ENCODE measurements around the gene ATP4B.
"Not testable (repeated sequence)": the region's sequence is repeated elsewhere in the genome, so short reads cannot be mapped to it uniquely, and the experiment has no call there.

The ATP4B gene

DNA sequence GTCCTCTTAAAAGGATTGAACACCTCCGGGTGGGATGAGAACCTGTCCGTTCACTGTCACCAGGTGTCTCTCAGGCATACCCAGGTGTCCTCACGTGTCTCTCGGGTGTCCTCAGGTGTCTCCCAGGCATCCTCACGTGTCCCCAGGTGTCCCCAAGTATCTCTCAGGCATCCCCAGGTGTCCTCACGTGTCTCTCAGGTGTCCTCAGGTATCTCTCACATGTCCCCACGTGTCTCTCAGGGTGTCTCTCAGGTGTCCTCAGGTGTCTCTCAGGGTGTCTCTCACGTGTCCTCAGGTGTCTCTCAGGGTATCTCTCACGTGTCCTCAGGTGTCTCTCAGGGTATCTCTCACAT, 33.8 kb downstream of the ATP4B start:
- Histone ChIP-seq H3K27me3 (ENCODE audit: insufficient read depth, low read length, poor library complexity, severe bottlenecking) (no peaks in the 10 kb centered on the region), H3K9me3 (ENCODE audit: insufficient read depth, low read depth, low read length) (no peaks in the 10 kb centered on the region), H3K79me2 (ENCODE audit: insufficient read depth, low read length) (no peaks in the 10 kb centered on the region), H3K9ac (ENCODE audit: low read depth, low read length, poor library complexity, severe bottlenecking) (no peak overlapping the region), H3F3A (ENCODE audit: low read depth) (no peaks in the 10 kb centered on the region; the same call in 1 of the 2 replicates), H3K36me3 (ENCODE audit: insufficient read depth, low read length) (no peaks in the 10 kb centered on the region), H3K4me2 (ENCODE audit: low read depth, low read length, poor library complexity, severe bottlenecking) (no peak overlapping the region), H3K4me1 (ENCODE audit: insufficient read depth, low read length, poor library complexity, severe bottlenecking) (no peaks in the 10 kb centered on the region), H4K20me1 (ENCODE audit: insufficient read depth, low read length, poor library complexity, severe bottlenecking) (no peaks in the 10 kb centered on the region), H3K4me3 (ENCODE audit: low read length, poor library complexity, severe bottlenecking) (no peak overlapping the region), H2AFZ (ENCODE audit: low read length) (no peak overlapping the region), H3K9me2 (replicated peaks; ENCODE audit: low read depth, low read length) (no peaks in the 10 kb centered on the region)
- no peak for TF ChIP-seq EZH2phosphoT487 (IDR thresholded peaks at IDR 0.05; ENCODE audit: borderline replicate concordance)
- TF ChIP-seq, protein P1, sequence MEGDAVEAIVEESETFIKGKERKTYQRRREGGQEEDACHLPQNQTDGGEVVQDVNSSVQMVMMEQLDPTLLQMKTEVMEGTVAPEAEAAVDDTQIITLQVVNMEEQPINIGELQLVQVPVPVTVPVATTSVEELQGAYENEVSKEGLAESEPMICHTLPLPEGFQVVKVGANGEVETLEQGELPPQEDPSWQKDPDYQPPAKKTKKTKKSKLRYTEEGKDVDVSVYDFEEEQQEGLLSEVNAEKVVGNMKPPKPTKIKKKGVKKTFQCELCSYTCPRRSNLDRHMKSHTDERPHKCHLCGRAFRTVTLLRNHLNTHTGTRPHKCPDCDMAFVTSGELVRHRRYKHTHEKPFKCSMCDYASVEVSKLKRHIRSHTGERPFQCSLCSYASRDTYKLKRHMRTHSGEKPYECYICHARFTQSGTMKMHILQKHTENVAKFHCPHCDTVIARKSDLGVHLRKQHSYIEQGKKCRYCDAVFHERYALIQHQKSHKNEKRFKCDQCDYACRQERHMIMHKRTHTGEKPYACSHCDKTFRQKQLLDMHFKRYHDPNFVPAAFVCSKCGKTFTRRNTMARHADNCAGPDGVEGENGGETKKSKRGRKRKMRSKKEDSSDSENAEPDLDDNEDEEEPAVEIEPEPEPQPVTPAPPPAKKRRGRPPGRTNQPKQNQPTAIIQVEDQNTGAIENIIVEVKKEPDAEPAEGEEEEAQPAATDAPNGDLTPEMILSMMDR (conservative IDR thresholded peaks at IDR 0.05; ENCODE audit: low read length) = no peak

DNA sequence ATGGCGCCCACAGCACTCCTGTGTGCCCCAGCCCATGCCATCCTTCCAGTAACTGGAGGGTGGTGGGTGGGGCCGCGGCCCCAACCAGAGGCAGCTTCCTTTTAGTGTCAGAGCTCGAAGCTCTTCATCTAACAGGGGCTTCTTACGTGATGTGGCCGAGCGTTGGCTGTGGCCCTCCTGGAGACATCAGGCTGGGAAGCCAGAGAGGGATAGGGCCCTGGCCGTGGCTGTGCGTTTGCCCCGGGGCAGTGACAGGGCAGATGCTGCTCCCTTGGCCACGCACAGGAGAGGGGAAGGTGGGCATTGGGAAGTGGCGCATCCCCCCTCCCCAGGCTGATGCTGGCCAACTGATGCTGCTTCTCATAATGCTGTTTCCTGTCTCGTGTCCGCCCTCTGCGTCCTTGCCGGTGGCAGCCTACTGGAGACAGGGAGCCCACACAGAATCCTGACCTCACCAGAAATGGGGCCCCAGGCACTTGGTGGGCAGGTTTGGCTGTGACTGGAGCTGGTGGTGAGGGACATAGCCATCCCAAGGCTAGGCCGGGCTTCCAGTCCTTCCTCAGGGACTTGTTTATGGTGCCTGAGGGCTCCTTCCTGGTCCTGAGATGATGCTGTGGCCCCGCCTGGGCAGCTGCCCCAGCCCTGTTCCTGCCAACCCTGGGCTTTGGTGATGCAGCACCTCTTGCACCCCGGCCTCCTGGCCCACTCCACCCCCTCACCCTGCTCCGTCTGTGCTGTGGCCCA, 34.3 kb downstream of the ATP4B start:
- H2AFZ ChIP-seq (ENCODE audit: low read length) = no peak overlapping the region
- no peaks in the 10 kb centered on the region for H3K79me2 ChIP-seq (ENCODE audit: insufficient read depth, low read length)
- no peaks in the 10 kb centered on the region for H3K36me3 ChIP-seq (ENCODE audit: insufficient read depth, low read length)

DNA sequence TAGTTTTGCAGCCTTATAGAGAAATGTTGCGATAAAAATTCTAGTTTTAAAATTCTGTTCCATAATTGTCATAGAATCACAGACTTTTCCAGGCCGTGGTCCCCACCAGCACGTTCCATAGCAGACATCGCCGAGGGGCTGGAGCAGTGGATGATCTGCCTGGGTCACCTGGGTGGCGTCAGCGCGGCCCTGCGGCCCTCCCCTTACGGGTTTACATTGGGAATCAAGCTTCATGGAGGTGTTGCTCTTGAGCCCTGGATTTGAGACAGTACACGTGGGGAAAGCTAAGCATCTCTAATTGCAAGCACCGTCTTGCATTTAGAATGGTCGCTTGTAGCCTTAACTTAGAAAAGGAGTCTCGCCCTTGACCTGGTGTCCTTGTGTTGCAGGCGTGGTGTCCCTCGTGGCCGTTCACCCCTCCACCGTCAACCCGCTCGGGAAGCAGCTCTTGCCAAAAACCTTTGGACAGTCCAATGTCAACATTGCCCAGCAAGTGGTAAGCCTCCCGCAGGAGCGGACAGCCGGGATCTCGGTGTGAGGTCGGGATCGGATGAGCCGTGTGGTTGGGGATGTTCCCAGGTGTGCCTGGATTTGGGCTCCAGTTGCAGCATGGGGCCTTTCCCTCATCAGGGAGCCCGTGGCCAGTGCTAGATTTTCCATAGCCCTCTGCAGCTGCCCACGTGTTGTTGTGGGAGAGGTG, 35.1 kb downstream of the ATP4B start:
- H2AFZ ChIP-seq (ENCODE audit: low read length) = no peak overlapping the region
- no peaks in the 10 kb centered on the region for H3K4me1 ChIP-seq (ENCODE audit: insufficient read depth, low read length, poor library complexity, severe bottlenecking)
- no peaks in the 10 kb centered on the region for H4K20me1 ChIP-seq (ENCODE audit: insufficient read depth, low read length, poor library complexity, severe bottlenecking)
- H3K9me3 ChIP-seq (ENCODE audit: insufficient read depth, low read depth, low read length) = no peaks in the 10 kb centered on the region
- no peak overlapping the region for H3K9ac ChIP-seq (ENCODE audit: low read depth, low read length, poor library complexity, severe bottlenecking)
- no peaks in the 10 kb centered on the region for H3K79me2 ChIP-seq (ENCODE audit: insufficient read depth, low read length)
- H3K36me3 ChIP-seq (ENCODE audit: insufficient read depth, low read length) = no peaks in the 10 kb centered on the region
- TF ChIP-seq EZH2phosphoT487 (IDR thresholded peaks at IDR 0.05; ENCODE audit: borderline replicate concordance) = no peak
- no peaks in the 10 kb centered on the region for H3K27me3 ChIP-seq (ENCODE audit: insufficient read depth, low read length, poor library complexity, severe bottlenecking)
- no peaks in the 10 kb centered on the region; the same call in 1 of the 2 replicates for H3F3A ChIP-seq (ENCODE audit: low read depth)
- no peak overlapping the region for H3K4me2 ChIP-seq (ENCODE audit: low read depth, low read length, poor library complexity, severe bottlenecking)
- no peaks in the 10 kb centered on the region for H3K9me2 ChIP-seq (replicated peaks; ENCODE audit: low read depth, low read length)
- H3K4me3 ChIP-seq (ENCODE audit: low read length, poor library complexity, severe bottlenecking) = no peak overlapping the region

More for the DNA sequence above, 34.3 kb downstream of the ATP4B start:
- no peaks in the 10 kb centered on the region for H3K4me1 ChIP-seq (ENCODE audit: insufficient read depth, low read length, poor library complexity, severe bottlenecking)
- H3K27me3 ChIP-seq (ENCODE audit: insufficient read depth, low read length, poor library complexity, severe bottlenecking) = no peaks in the 10 kb centered on the region
- H4K20me1 ChIP-seq (ENCODE audit: insufficient read depth, low read length, poor library complexity, severe bottlenecking) = no peaks in the 10 kb centered on the region
- H3K9me2 ChIP-seq (replicated peaks; ENCODE audit: low read depth, low read length) = no peaks in the 10 kb centered on the region
- no peaks in the 10 kb centered on the region; the same call in 1 of the 2 replicates for H3F3A ChIP-seq (ENCODE audit: low read depth)
- TF ChIP-seq, protein P1 (conservative IDR thresholded peaks at IDR 0.05; ENCODE audit: low read length) = no peak
- TF ChIP-seq EZH2phosphoT487 (IDR thresholded peaks at IDR 0.05; ENCODE audit: borderline replicate concordance) = no peak
- H3K9ac ChIP-seq (ENCODE audit: low read depth, low read length, poor library complexity, severe bottlenecking) = no peak overlapping the region
- no peak overlapping the region for H3K4me3 ChIP-seq (ENCODE audit: low read length, poor library complexity, severe bottlenecking)
- no peak overlapping the region for H3K4me2 ChIP-seq (ENCODE audit: low read depth, low read length, poor library complexity, severe bottlenecking)
- no peaks in the 10 kb centered on the region for H3K9me3 ChIP-seq (ENCODE audit: insufficient read depth, low read depth, low read length)

DNA sequence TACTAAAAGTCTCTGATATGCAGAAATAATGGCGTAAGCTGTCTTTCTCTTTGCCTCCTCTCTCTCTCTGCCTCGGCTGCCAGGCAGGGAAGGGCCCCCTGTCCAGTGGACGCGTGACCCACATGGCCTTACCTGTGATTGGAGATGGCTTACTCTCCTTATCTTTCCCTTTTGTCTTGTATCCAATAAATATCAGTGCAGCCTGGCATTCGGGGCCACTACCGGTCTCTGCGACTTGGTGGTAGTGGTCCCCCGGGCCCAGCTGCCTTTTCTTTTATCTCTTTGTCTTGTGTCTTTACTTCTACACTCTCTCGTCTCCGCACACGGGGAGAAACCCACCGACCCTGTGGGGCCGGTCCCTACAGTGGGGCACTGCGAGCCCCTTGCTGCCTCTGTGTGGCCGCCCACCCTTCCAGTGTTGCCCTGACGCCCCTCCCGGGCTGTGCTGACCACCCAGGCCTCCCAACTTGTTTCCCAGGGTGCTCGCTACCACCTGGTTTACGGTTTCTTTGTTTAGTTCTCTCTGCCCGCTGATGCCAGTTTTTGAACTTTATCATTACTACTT, 35.9 kb downstream of the ATP4B start:
- not testable (repeated sequence) for H4K20me1 ChIP-seq (ENCODE audit: insufficient read depth, low read length, poor library complexity, severe bottlenecking); H3F3A ChIP-seq (ENCODE audit: low read depth); H2AFZ ChIP-seq (ENCODE audit: low read length); H3K36me3 ChIP-seq (ENCODE audit: insufficient read depth, low read length); H3K4me3 ChIP-seq (ENCODE audit: low read length, poor library complexity, severe bottlenecking); H3K9ac ChIP-seq (ENCODE audit: low read depth, low read length, poor library complexity, severe bottlenecking); H3K9me3 ChIP-seq (ENCODE audit: insufficient read depth, low read depth, low read length); H3K4me1 ChIP-seq (ENCODE audit: insufficient read depth, low read length, poor library complexity, severe bottlenecking); H3K27me3 ChIP-seq (ENCODE audit: insufficient read depth, low read length, poor library complexity, severe bottlenecking); H3K9me2 ChIP-seq (replicated peaks; ENCODE audit: low read depth, low read length); H3K79me2 ChIP-seq (ENCODE audit: insufficient read depth, low read length); H3K4me2 ChIP-seq (ENCODE audit: low read depth, low read length, poor library complexity, severe bottlenecking)
